OCI-LY3 (cell line): ENCODE data around the gene ZC3HAV1L.

Source experiments
- EZH2phosphoT487 ChIP-seq: fragments of 200-600 bp; shearing (Covaris generic); IDR thresholded peaks from 2 replicates; pipeline ENCODE4 v1.6.1; 2018; ENCODE audit warnings: antibody characterized with exemption, mixed run types, low read depth
- TF ChIP-seq, protein P1 (sequence below): fragments of 200-600, 300-600 bp; sonication (generic); IDR thresholded peaks from 2 replicates; pipeline ENCODE4 v1.5.1; 2014; ENCODE audit warnings: antibody characterized with exemption, low read length, low read depth

DNA sequence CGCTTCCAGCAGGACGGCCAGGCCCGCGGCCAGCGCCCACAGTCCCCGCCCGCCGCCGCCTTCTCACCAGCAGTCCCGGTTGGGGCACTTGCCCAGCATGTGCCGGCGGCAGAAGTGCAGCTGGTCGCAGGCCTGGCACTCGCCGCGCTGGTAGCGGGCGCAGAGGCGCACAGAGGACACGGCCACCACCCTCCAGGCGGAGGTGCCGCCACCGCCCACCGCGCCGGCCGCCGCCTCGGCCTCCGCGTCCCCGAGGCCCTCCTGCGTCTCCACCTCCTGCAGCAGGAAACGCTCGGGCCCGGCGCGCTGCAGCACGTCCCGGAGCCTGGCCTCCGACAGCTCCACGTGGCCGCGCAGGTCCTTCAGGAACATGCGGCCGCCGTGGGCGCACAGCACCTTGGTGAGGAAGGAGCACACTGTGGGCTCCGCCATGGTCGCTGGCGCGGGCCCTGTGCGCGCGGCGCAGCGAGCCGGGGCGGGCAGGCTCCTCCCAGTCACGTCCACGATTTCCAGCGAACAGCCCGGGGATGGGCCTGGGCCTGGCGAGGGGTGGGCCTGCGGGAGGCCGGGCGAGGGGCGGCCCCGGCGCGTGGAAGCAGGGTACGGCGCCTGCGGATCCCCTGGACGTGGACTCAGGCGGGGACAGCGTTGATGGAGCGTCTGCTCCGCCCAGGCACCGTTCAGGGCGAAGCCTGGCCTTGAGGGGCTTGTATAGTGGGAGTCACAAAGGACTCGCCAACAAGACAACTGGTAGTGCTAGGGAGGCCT, at the start of gene ZC3HAV1L:
- TF ChIP-seq, protein P1, sequence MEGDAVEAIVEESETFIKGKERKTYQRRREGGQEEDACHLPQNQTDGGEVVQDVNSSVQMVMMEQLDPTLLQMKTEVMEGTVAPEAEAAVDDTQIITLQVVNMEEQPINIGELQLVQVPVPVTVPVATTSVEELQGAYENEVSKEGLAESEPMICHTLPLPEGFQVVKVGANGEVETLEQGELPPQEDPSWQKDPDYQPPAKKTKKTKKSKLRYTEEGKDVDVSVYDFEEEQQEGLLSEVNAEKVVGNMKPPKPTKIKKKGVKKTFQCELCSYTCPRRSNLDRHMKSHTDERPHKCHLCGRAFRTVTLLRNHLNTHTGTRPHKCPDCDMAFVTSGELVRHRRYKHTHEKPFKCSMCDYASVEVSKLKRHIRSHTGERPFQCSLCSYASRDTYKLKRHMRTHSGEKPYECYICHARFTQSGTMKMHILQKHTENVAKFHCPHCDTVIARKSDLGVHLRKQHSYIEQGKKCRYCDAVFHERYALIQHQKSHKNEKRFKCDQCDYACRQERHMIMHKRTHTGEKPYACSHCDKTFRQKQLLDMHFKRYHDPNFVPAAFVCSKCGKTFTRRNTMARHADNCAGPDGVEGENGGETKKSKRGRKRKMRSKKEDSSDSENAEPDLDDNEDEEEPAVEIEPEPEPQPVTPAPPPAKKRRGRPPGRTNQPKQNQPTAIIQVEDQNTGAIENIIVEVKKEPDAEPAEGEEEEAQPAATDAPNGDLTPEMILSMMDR: no peak
- no peak for TF ChIP-seq EZH2phosphoT487
